PC-3 (cell line): Measurements from ENCODE around the gene KIF25.

ENCODE experiments used
- EZH2 ChIP-seq: fragments of 300-600 bp; sonication (generic); IDR thresholded peaks from one replicate; pipeline ENCODE4 v1.6.1; 2017; ENCODE audit warnings: antibody characterized with exemption, mild to moderate bottlenecking, low read length; ENCODE audit not compliant: unreplicated experiment
- TF ChIP-seq, protein P1 (sequence below): fragments of 300-600 bp; sonication (generic); conservative IDR thresholded peaks from 2 replicates; pipeline ENCODE4 v1.5.1; 2017; ENCODE audit warnings: antibody characterized with exemption, low read depth, mild to moderate bottlenecking, low read length

DNA sequence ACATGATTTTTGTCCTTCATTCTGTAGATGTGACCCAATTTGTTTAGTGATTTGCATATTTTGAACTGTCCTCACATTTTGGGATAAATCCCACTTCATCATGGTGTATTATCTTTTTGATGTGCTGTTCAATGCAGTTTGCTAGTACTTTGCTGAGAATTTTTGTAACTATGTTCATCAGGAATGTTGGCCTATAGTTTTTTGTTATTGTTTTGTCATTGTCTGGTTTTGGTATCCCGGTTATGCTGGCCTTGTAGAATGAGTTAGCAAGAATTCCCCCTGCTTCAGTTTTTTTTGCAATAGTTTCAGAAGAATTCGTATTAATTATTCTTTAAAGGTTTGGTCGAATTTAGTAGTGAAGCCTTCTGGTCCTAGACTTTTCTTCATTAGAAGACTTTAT, 11.9 kb downstream of the KIF25 start:
- TF ChIP-seq, protein P1, sequence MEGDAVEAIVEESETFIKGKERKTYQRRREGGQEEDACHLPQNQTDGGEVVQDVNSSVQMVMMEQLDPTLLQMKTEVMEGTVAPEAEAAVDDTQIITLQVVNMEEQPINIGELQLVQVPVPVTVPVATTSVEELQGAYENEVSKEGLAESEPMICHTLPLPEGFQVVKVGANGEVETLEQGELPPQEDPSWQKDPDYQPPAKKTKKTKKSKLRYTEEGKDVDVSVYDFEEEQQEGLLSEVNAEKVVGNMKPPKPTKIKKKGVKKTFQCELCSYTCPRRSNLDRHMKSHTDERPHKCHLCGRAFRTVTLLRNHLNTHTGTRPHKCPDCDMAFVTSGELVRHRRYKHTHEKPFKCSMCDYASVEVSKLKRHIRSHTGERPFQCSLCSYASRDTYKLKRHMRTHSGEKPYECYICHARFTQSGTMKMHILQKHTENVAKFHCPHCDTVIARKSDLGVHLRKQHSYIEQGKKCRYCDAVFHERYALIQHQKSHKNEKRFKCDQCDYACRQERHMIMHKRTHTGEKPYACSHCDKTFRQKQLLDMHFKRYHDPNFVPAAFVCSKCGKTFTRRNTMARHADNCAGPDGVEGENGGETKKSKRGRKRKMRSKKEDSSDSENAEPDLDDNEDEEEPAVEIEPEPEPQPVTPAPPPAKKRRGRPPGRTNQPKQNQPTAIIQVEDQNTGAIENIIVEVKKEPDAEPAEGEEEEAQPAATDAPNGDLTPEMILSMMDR: no peak
- TF ChIP-seq EZH2: no peak
